ENCODE measurements around the gene PTPRE. TPM values are rescaled to one million over a fixed set of nuclear protein-coding genes. Genes with fewer than 3 reads are reported as not detected.

PTPRE gene
- total RNA-seq, 1 experiment from 2014 or later = 7.9 TPM

DNA sequence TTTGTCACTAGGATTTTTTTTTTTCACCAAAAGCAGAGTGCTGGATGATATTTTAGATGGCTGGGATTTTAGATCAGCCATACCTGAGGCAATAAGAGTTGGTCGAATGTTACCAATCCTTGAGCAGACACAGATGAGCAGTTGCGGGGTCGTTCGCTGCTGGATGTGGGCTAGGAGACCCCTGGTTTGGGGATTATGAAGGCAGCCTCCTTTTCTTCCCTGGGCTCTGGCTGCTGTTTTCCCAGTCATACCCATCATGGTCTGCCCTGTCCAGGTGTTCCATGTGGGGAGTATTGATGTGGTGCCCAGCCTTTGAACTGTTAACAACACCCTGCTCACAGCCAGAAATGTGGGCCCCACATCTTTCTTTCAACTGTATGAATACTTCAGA, 5.0 kb downstream of the PTPRE start:
- no peak for TF ChIP-seq EZH2 (IDR thresholded peaks at IDR 0.05; ENCODE audit: low read depth)
- TF ChIP-seq, protein P1, sequence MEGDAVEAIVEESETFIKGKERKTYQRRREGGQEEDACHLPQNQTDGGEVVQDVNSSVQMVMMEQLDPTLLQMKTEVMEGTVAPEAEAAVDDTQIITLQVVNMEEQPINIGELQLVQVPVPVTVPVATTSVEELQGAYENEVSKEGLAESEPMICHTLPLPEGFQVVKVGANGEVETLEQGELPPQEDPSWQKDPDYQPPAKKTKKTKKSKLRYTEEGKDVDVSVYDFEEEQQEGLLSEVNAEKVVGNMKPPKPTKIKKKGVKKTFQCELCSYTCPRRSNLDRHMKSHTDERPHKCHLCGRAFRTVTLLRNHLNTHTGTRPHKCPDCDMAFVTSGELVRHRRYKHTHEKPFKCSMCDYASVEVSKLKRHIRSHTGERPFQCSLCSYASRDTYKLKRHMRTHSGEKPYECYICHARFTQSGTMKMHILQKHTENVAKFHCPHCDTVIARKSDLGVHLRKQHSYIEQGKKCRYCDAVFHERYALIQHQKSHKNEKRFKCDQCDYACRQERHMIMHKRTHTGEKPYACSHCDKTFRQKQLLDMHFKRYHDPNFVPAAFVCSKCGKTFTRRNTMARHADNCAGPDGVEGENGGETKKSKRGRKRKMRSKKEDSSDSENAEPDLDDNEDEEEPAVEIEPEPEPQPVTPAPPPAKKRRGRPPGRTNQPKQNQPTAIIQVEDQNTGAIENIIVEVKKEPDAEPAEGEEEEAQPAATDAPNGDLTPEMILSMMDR (conservative IDR thresholded peaks at IDR 0.05) = no peak
- no peak overlapping the region for H3K4me3 ChIP-seq
- no TSS peak for BruUV-seq (replicated peaks)
- no peak overlapping the region for H3K27ac ChIP-seq
- no peaks in the 10 kb centered on the region for H3F3A ChIP-seq (ENCODE audit: insufficient read depth, low read depth)
- no peaks in the 10 kb centered on the region for H4K20me1 ChIP-seq (ENCODE audit: insufficient read depth)
- no peaks in the 10 kb centered on the region for H3K27me3 ChIP-seq (ENCODE audit: insufficient read depth, low read depth)
- no peaks in the 10 kb centered on the region for H3K36me3 ChIP-seq (ENCODE audit: low read depth)
- H3K9me3 ChIP-seq (ENCODE audit: insufficient read depth, low read depth) = no peaks in the 10 kb centered on the region
- CTCF ChIA-PET = no interaction called here
- POLR2A ChIA-PET (ENCODE audit: unreplicated experiment) = no interaction called here
- peaks cover 28% of the 10 kb centered on the region for H3K4me1 ChIP-seq (replicated peaks; ENCODE audit: insufficient read depth)
- peaks cover 27% of the 10 kb centered on the region for H3K79me2 ChIP-seq (ENCODE audit: low read depth)
- no peaks in the 10 kb centered on the region for H3K9me2 ChIP-seq (ENCODE audit: insufficient read depth)
- H2AFZ ChIP-seq = no peak overlapping the region
- intact Hi-C loops (cut with micrococcal nuclease; ENCODE audit: unreplicated experiment) = no loop called here
- DNase-seq = no peak
- H3K4me2 ChIP-seq = no peak overlapping the region

DNA sequence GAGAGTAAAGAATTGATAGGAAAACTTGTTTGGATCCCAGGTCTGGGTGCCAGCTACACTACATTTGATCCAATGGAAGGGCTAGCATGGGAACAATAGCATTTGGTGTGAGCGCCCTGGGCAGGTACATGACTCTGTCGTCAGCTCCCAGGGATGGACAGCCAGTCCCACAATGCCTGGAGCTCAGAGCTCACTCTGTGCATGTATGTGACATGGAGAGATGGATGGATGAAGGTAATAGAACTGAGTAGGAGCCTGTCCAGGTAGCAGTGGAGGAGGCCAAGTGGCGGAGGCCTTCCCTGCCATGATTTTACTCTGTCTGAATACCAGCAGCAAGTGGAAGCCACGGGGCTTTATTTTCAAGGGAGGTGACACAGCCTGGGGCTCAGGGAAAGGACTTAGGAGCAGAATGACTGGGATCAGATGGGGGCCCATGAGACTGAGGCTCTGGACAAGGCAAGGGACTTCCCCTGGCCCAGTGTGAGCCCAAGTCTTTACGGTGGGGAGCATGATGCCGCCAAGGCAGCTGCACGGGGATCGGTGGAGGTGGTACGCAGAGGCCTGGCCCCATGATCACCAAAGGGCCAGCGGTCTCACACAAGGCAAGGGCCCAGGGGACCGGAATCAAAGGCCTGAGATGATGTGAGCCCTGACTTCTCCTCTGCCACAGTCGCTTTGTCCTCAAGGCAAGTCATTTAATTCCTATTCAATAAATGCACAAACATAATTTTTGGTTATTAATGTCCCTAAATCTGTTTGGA, 5.9 kb downstream of the PTPRE start:
- CTCF ChIA-PET = no interaction called here
- no peaks in the 10 kb centered on the region for H3F3A ChIP-seq (ENCODE audit: insufficient read depth, low read depth)

DNA sequence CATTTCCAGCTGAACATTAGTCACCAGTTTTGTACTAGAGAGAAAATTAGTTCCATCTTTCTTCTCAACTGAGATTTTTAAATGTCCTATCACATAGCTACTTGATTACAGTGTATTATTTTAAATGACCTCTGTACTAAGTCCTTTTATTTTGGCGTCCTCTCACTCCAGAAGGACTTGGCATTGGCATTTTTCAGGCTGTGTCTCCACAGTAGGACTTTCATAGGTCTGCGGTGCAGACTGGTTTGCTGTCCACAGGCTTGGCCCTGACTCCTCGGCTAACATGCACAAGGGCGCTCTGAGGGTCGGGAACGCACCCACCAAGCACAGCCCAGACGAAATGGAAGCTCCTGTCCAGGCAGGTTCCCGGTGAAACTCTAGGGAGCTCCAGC, 6.5 kb downstream of the PTPRE start:
- CTCF ChIA-PET = no interaction called here
- no peaks in the 10 kb centered on the region for H3K9me2 ChIP-seq (ENCODE audit: insufficient read depth)
- DNase-seq = no peak

More for the DNA sequence above, 5.9 kb downstream of the PTPRE start:
- peaks cover 28% of the 10 kb centered on the region for H3K4me1 ChIP-seq (replicated peaks; ENCODE audit: insufficient read depth)
- H3K9me3 ChIP-seq (ENCODE audit: insufficient read depth, low read depth) = no peaks in the 10 kb centered on the region
- H3K27me3 ChIP-seq (ENCODE audit: insufficient read depth, low read depth) = no peaks in the 10 kb centered on the region
- no peaks in the 10 kb centered on the region for H4K20me1 ChIP-seq (ENCODE audit: insufficient read depth)
- no peak overlapping the region for H2AFZ ChIP-seq
- H3K4me2 ChIP-seq = no peak overlapping the region
- TF ChIP-seq, protein P1 (conservative IDR thresholded peaks at IDR 0.05) = no peak
- TF ChIP-seq EZH2 (IDR thresholded peaks at IDR 0.05; ENCODE audit: low read depth) = no peak
- no peak overlapping the region for H3K4me3 ChIP-seq
- no peak for DNase-seq
- H3K79me2 ChIP-seq (ENCODE audit: low read depth) = peaks cover 27% of the 10 kb centered on the region
- POLR2A ChIA-PET (ENCODE audit: unreplicated experiment) = no interaction called here
- H3K9me2 ChIP-seq (ENCODE audit: insufficient read depth) = no peaks in the 10 kb centered on the region
- intact Hi-C loops (cut with micrococcal nuclease; ENCODE audit: unreplicated experiment) = no loop called here
- H3K36me3 ChIP-seq (ENCODE audit: low read depth) = no peaks in the 10 kb centered on the region
- BruUV-seq (replicated peaks) = no TSS peak
- no peak overlapping the region for H3K27ac ChIP-seq

More for the DNA sequence above, 6.5 kb downstream of the PTPRE start:
- Histone ChIP-seq H3K36me3 (ENCODE audit: low read depth) (no peaks in the 10 kb centered on the region), H4K20me1 (ENCODE audit: insufficient read depth) (no peaks in the 10 kb centered on the region), H3K79me2 (ENCODE audit: low read depth) (peaks cover 27% of the 10 kb centered on the region), H2AFZ (no peak overlapping the region), H3K9me3 (ENCODE audit: insufficient read depth, low read depth) (no peaks in the 10 kb centered on the region), H3F3A (ENCODE audit: insufficient read depth, low read depth) (no peaks in the 10 kb centered on the region), H3K27me3 (ENCODE audit: insufficient read depth, low read depth) (no peaks in the 10 kb centered on the region), H3K4me3 (no peak overlapping the region), H3K4me2 (no peak overlapping the region), H3K27ac (no peak overlapping the region), H3K4me1 (replicated peaks; ENCODE audit: insufficient read depth) (peaks cover 23% of the 10 kb centered on the region)
- no TSS peak for BruUV-seq (replicated peaks)
- intact Hi-C loops (cut with micrococcal nuclease; ENCODE audit: unreplicated experiment) = no loop called here
- TF ChIP-seq, protein P1 (conservative IDR thresholded peaks at IDR 0.05) = no peak
- no peak for TF ChIP-seq EZH2 (IDR thresholded peaks at IDR 0.05; ENCODE audit: low read depth)
- POLR2A ChIA-PET (ENCODE audit: unreplicated experiment) = no interaction called here
